Stimulated activated CD4-positive, alpha-beta T cell treated with anti-CD3 and anti-CD28 coated beads, Interleukin-4, amount 100 ng/mL, for 48 hours (primary cell): Measurements from ENCODE around the gene EHMT1.

ENCODE experiments used
- DNase-seq, 2 donors: peaks; one replicate each; pipeline ENCODE4 v3.0.0-alpha.2; 2020; ENCODE audit warnings: low read depth in 2 of 2

Gene EHMT1

GRCh38 chr9:137739371-137740309 lies 120.8 kb downstream of the EHMT1 start:
- no peak for DNase-seq

DNA sequence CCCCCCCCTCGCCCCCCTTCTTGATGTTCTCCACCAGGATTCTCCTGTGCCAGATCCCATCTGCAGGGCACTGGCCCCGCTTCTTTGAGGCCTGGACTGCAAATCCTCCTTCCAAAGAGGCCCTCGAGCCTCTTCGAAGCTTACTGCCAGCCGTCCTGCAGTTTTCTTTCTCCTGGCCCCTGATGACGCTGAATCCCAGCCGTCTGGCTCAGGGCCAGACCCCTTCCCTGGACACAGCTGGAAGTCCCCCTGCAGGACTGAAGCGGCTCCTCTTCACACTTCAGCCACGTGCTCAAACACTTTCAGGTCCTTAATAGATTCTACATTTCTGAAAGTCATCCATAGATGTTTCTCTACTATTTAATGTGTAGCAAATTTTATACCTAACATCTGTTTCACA lies 121.5 kb downstream of the EHMT1 start:
- no peak for DNase-seq

DNA sequence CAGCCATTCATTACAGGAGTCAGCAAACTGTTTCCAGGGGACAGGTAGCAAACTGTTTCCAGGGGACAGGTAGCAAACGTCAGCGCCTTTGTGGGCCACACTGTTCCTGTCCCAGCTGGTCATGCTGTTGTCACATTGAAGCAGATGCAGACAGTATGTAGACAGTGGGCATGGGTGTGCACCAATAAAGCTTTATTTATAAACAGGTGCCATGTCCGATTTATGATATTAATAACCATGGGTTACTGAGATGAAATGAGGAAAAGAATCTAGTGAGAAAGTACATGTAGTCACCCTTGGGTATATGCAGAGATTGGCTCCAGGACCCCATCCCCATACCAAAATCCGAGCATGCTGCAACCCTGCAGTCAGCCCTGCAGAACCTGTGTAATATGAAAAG lies 122.5 kb downstream of the EHMT1 start:
- DNase-seq, result no peak

GRCh38 chr9:137742698-137743097 lies 123.9 kb downstream of the EHMT1 start:
- no peak for DNase-seq

GRCh38 chr9:137743695-137744094 lies 124.9 kb downstream of the EHMT1 start:
- DNase-seq, result no peak

GRCh38 chr9:137744632-137745183 lies 125.9 kb downstream of the EHMT1 start:
- no peak for DNase-seq

DNA sequence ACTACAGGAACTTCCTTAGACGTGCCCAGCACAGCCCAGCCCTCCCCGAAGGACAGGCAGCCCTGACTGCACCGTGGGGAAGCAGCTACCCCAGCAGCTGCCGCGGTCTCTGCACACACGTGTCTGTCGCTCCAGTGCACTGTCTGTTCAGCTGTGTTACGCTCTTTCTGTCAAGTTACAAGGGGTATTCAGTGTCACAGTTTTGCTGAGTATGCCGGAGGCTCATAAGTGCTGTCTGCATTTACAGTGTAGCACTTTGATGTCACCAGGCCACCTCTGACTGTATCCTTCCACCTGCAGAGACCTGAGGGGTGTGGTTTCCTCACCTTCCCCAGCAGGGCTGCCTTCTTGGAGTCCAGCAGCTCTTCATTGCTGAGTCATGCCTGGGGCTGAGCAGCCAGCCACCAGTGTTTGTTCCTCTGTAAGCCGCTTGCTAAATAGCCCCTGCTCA lies 126.8 kb downstream of the EHMT1 start:
- no peak for DNase-seq

GRCh38 chr9:137748311-137748710 lies 129.5 kb downstream of the EHMT1 start:
- no peak for DNase-seq

DNA sequence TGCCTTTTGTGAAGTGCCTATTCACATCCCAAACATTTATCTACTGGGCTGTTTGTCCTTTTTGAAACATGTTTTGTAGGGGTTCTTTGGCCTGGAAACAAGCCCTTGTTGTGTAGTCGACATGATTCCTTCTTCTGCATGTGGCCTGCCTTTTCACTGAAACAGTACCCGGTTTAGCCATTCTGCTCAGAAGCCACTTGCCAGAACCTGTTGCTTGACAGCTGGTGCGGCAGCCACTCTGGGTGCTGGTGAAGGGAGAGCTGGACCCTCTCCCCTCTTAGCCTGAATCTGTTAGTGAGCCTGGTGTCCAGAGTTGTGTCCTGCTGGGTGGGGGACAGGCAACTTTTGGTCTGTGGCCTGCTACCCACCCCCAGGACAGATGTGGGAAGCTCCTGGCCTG lies 129.9 kb downstream of the EHMT1 start:
- DNase-seq, result no peak

DNA sequence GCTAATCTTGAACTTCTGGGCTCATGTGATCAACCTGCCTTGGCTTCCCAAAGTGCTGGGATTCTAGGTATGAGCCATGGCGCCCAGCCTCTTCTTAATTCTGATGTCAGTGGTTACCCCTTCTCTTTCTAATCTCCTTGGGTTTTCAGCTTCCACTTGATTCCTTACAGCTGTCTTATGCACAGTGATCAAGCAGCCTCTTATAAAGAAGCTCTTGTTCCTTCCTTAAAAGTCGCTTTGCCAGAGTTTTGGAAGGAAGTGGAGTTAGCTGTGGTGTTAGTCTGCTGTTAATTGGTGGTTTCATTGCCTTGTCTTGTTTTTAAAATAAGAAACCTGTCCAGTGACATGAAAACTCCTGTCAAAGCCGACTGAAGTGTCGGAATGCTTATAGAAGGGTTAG lies 130.7 kb downstream of the EHMT1 start:
- no peak for DNase-seq

GRCh38 chr9:137750007-137750406 lies 131.2 kb downstream of the EHMT1 start:
- no peak for DNase-seq

DNA sequence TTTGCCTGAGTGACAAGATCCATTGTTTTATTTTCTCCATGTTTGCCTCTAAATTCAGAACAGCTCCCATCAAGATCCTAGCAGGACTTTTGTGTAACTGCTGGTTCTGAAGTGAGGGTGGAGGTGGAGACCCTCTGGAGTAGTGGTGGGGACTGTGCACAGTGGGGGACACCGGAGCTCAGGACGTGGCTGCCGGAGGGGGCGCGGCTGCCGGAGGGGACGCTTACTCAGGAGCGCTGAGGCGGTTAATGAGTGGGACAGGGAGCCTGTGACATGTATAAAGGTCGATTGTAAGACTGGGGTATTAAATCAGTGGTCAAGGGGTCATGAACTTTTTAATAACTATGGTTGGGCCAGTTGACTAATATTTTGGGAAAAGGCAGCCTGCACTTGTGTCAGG lies 131.8 kb downstream of the EHMT1 start:
- no peak for DNase-seq

DNA sequence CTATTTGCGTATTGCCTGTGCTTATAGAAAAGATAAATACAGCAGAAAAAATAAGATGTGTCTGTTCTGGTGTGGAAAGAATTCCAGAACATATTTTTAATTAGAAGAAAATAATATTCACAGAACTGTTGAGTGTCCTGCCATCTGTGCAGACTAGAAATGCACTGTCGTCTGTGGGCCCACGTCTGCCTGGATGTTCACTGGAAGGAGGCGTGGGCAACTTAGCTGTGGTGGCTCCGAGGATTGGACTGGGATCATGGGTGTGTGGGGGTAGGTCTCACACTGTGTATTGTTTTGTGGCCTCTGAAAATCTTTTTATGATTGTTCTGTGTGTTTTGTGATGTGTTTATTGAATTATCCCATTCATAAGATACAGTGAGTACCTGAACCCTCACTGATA lies 132.8 kb downstream of the EHMT1 start:
- no peak for DNase-seq

GRCh38 chr9:137752426-137752825 lies 133.6 kb downstream of the EHMT1 start:
- no peak for DNase-seq

GRCh38 chr9:137753192-137753765 lies 134.5 kb downstream of the EHMT1 start:
- no peak for DNase-seq

GRCh38 chr9:137755261-137755927 lies 136.6 kb downstream of the EHMT1 start:
- DNase-seq, result no peak

GRCh38 chr9:137756045-137756744 lies 137.4 kb downstream of the EHMT1 start:
- no peak for DNase-seq

DNA sequence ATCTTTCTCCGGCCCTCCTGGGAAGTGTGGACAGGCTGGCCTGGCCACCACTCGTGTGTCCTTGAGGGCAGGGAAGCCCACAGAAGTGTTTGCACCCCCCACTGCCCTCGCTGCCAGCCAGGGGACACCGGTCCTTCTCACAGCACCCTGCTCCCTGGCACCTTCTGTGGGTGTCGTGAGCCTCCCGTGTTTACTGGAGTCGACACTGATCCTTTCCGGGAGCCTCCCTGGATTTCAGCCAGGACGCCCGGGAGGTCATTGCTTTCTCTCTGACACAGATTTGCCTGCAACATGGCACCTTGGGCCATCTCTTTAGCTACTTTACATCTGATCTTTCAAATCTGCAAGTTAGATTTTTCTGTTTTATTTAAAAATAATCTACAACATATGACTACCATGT lies 138.3 kb downstream of the EHMT1 start:
- no peak for DNase-seq

DNA sequence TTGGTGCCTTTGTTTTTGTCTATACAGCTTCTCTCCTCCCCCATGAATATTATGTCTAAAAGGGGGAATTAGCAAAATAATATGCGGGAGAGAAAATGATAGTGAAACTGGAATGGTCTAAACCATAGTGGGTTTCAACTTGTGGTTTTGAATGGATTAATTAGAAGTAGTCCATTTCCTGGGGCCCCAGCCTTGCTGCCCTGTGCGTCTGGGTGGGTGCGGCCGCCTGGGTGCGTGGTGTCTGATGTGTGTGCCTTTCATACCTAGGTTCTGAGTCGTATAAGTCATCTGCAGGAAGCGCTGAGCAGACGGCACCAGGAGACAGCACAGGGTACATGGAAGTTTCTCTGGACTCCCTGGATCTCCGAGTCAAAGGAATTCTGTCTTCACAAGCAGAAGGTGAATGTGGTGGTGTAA lies 138.8 kb downstream of the EHMT1 start:
- DNase-seq, result peak in 1 of 2 donors; percentile 32

- DNase-seq, result no peak
These were observed 139.3 kb downstream of the EHMT1 start for GRCh38 chr9:137758067-137758466.

DNA sequence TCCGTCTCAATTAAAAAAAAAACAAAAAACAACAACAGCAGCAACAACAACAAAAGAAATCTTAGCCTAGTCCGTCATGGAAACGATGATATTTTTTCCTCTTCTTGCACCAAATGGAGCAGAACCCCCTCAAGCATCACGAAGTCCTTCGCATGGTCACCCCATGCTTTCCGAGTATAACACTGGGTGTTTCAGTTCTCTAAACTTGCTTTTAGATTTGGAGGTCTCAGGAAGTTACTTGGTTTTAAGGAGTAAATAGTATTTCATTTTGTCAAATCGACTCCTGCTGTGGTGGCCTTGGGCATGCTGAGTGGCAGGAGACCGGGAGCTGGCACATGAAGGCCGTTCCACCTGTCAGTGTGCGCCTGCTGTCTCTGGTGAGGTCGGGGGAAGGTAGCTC lies 140.3 kb downstream of the EHMT1 start:
- DNase-seq, result no peak
